SK-N-SH treated with all-trans-retinoic acid at 6 μM for 48 hours (cell line): Measurements from ENCODE around the gene SERPINB12.

Experiments
- ATAC-seq: fragments of 200-7000 bp; cut with Tn5 transposase; 3 replicates; pipeline ENCODE4 v1.9.1; 2020; ENCODE audit warnings: mild to moderate bottlenecking, moderate library complexity
- ARNTL ChIP-seq: fragments of 450-650 bp; formaldehyde crosslinking; IDR thresholded peaks from 2 replicates; pipeline ENCODE4 v1.5.0; 2020; ENCODE audit warnings: low read depth, mild to moderate bottlenecking, moderate library complexity, borderline replicate concordance
- BACH2 ChIP-seq: fragments of 250-450 bp; sonication (Bioruptor Pico); IDR thresholded peaks from 2 replicates; pipeline ENCODE4 v1.9.0; 2021; ENCODE audit warnings: mild to moderate bottlenecking, borderline replicate concordance
- CREB5 ChIP-seq: fragments of 250-450 bp; sonication (Bioruptor Pico); IDR thresholded peaks from 2 replicates; pipeline ENCODE4 v1.5.1; 2020; ENCODE audit warnings: low read depth, mild to moderate bottlenecking, moderate library complexity
- CSDC2 ChIP-seq: fragments of 250-450 bp; sonication (Bioruptor Pico); IDR thresholded peaks from 2 replicates; pipeline ENCODE4 v1.5.0; 2020; ENCODE audit warnings: mild to moderate bottlenecking, moderate library complexity
- ESRRG ChIP-seq: fragments of 250-450 bp; sonication (Bioruptor Pico); IDR thresholded peaks from 2 replicates; pipeline ENCODE4 v1.6.1; 2021; ENCODE audit warnings: mild to moderate bottlenecking
- ISL1 ChIP-seq: fragments of 250-450 bp; sonication (Bioruptor Pico); IDR thresholded peaks from 2 replicates; pipeline ENCODE4 v2.1.2; 2022; ENCODE audit warnings: mild to moderate bottlenecking, moderate library complexity
- OSR1 ChIP-seq: fragments of 250-450 bp; sonication (Bioruptor Pico); IDR thresholded peaks from 2 replicates; pipeline ENCODE4 v1.8.0; 2022; ENCODE audit warnings: moderate library complexity, mild to moderate bottlenecking, inconsistent platforms
- POU6F1 ChIP-seq: fragments of 250-450 bp; sonication (Bioruptor Pico); IDR thresholded peaks from 2 replicates; pipeline ENCODE4 v1.8.0; 2021; ENCODE audit warnings: low read depth, mild to moderate bottlenecking, moderate library complexity, borderline replicate concordance
- PPARA ChIP-seq: fragments of 250-450 bp; sonication (Bioruptor Pico); IDR thresholded peaks from 2 replicates; pipeline ENCODE4 v1.5.0; 2020; ENCODE audit warnings: mild to moderate bottlenecking, borderline replicate concordance
- RARB ChIP-seq: fragments of 250-450 bp; sonication (Bioruptor Pico); IDR thresholded peaks from 2 replicates; pipeline ENCODE4 v1.8.0; 2021; ENCODE audit warnings: mild to moderate bottlenecking, moderate library complexity
- SNAI2 ChIP-seq: fragments of 250-450 bp; sonication (Bioruptor Pico); IDR thresholded peaks from 2 replicates; pipeline ENCODE4 v1.5.0; 2020; ENCODE audit warnings: mild to moderate bottlenecking, moderate library complexity
- TCF4 ChIP-seq: fragments of 250-450 bp; sonication (Bioruptor Pico); IDR thresholded peaks from 2 replicates; pipeline ENCODE4 v1.8.0; 2021; ENCODE audit warnings: mild to moderate bottlenecking, moderate library complexity, borderline replicate concordance
- TOX ChIP-seq: fragments of 250-450 bp; sonication (Bioruptor Pico); IDR thresholded peaks from 2 replicates; pipeline ENCODE4 v1.8.0; 2021; ENCODE audit warnings: mild to moderate bottlenecking, moderate library complexity, borderline replicate concordance
- ZC3H10 ChIP-seq: fragments of 250-450 bp; sonication (Bioruptor Pico); IDR thresholded peaks from 2 replicates; pipeline ENCODE4 v1.5.1; 2021; ENCODE audit warnings: mild to moderate bottlenecking, moderate library complexity
- ZFP3 ChIP-seq: fragments of 250-450 bp; sonication (Bioruptor Pico); IDR thresholded peaks from 2 replicates; pipeline ENCODE4 v1.5.0; 2020; ENCODE audit warnings: mild to moderate bottlenecking, moderate library complexity
- ZFP30 ChIP-seq: fragments of 450-650 bp; formaldehyde crosslinking; IDR thresholded peaks from 2 replicates; pipeline ENCODE4 v1.5.0; 2022; ENCODE audit warnings: mild to moderate bottlenecking, moderate library complexity
- ZNF565 ChIP-seq: fragments of 450-650 bp; formaldehyde crosslinking; conservative IDR thresholded peaks from 2 replicates; pipeline ENCODE4 v1.5.0; 2020; ENCODE audit warnings: low read depth, mild to moderate bottlenecking, moderate library complexity
- ZNF70 ChIP-seq: fragments of 450-650 bp; formaldehyde crosslinking; IDR thresholded peaks from 2 replicates; pipeline ENCODE4 v1.5.0; 2020; ENCODE audit warnings: mild to moderate bottlenecking, moderate library complexity
- ZNF8 ChIP-seq: fragments of 450-650 bp; formaldehyde crosslinking; IDR thresholded peaks from 2 replicates; pipeline ENCODE4 v1.5.0; 2020; ENCODE audit warnings: mild to moderate bottlenecking, moderate library complexity
- TF ChIP-seq, protein P1 (sequence below): fragments of 250-450 bp; sonication (Bioruptor Pico); IDR thresholded peaks from 2 replicates; pipeline ENCODE4 v1.8.0; 2020; ENCODE audit warnings: mild to moderate bottlenecking, moderate library complexity, borderline replicate concordance
- TF ChIP-seq, protein P2 (sequence below): fragments of 250-450 bp; sonication (Bioruptor Pico); IDR thresholded peaks from 2 replicates; pipeline ENCODE4 v1.5.0; 2020; ENCODE audit warnings: mild to moderate bottlenecking, moderate library complexity
- TF ChIP-seq, protein P3 (sequence below): fragments of 250-450 bp; sonication (Bioruptor Pico); IDR thresholded peaks from 2 replicates; pipeline ENCODE4 v1.5.1; 2021; ENCODE audit warnings: mild to moderate bottlenecking, moderate library complexity

Gene SERPINB12

GRCh38 chr18:63567276-63567675 lies 25.1 kb downstream of the SERPINB12 start:
- TF ChIP-seq SNAI2 (CRISPR knock-in tag) (no peak), ARNTL (no peak), TOX (CRISPR knock-in tag) (no peak), ZFP3 (no peak), ZC3H10 (CRISPR knock-in tag) (no peak), CREB5 (CRISPR knock-in tag) (no peak), RARB (CRISPR knock-in tag) (no peak), TCF4 (no peak), ZNF8 (CRISPR knock-in tag) (no peak), BACH2 (CRISPR knock-in tag) (no peak), OSR1 (CRISPR knock-in tag) (no peak), PPARA (no peak), ESRRG (CRISPR knock-in tag) (no peak), ZNF565 (no peak)
- TF ChIP-seq, protein P1, sequence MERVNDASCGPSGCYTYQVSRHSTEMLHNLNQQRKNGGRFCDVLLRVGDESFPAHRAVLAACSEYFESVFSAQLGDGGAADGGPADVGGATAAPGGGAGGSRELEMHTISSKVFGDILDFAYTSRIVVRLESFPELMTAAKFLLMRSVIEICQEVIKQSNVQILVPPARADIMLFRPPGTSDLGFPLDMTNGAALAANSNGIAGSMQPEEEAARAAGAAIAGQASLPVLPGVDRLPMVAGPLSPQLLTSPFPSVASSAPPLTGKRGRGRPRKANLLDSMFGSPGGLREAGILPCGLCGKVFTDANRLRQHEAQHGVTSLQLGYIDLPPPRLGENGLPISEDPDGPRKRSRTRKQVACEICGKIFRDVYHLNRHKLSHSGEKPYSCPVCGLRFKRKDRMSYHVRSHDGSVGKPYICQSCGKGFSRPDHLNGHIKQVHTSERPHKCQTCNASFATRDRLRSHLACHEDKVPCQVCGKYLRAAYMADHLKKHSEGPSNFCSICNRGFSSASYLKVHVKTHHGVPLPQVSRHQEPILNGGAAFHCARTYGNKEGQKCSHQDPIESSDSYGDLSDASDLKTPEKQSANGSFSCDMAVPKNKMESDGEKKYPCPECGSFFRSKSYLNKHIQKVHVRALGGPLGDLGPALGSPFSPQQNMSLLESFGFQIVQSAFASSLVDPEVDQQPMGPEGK (CRISPR knock-in tag), result no peak

DNA sequence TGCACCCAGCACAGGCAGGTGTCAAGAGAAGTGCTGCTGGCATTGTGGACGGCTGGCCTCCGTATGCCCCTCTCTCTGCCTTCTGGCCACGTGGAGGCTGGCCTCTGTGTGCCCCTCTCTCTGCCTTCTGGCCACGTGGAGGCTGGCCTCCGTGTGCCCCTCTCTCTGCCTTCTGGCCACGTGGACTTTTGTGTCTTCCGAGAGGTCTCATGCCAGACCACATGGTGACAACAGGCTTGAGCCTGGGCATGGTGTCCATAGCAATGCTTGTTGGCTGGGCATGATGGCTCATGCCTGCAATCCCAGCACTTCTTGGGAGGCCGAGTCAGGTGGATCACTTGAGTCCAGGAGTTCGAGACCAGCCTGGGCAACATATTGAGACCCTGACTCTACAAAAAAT lies 25.7 kb downstream of the SERPINB12 start:
- ATAC-seq, result no peak
- TF ChIP-seq RARB (CRISPR knock-in tag) (no peak), ZNF565 (no peak), ZNF70 (CRISPR knock-in tag) (no peak), ESRRG (CRISPR knock-in tag) (no peak), ZNF8 (CRISPR knock-in tag) (no peak), SNAI2 (CRISPR knock-in tag) (no peak), TOX (CRISPR knock-in tag) (no peak), POU6F1 (no peak), CREB5 (CRISPR knock-in tag) (no peak), ZC3H10 (CRISPR knock-in tag) (no peak), PPARA (no peak), ZFP30 (no peak), BACH2 (CRISPR knock-in tag) (no peak), OSR1 (CRISPR knock-in tag) (no peak), TCF4 (no peak), ISL1 (CRISPR knock-in tag) (no peak), ZFP3 (no peak), ARNTL (no peak), CSDC2 (CRISPR knock-in tag) (no peak)

More at GRCh38 chr18:63567276-63567675, 25.1 kb downstream of the SERPINB12 start:
- no peak for ATAC-seq

DNA sequence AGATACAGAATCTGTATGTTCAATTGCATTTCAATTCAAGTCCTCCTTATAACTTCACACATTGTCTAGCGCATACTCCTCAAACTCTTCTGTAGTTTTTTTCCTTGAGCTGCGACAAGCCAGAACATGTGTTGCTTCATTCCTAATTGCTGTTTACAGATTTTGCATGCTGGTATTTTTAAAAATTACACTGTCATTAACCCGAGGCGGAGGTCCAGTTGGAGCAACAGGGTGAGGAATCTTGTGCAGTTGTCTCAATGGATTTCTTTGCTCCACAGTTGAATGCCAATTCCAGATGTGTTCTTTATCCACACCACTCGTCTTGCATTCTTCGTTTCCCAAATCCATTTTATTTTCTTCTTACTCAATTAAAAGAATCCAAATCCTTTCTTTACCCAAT lies 28.6 kb downstream of the SERPINB12 start:
- TF ChIP-seq, protein P2, sequence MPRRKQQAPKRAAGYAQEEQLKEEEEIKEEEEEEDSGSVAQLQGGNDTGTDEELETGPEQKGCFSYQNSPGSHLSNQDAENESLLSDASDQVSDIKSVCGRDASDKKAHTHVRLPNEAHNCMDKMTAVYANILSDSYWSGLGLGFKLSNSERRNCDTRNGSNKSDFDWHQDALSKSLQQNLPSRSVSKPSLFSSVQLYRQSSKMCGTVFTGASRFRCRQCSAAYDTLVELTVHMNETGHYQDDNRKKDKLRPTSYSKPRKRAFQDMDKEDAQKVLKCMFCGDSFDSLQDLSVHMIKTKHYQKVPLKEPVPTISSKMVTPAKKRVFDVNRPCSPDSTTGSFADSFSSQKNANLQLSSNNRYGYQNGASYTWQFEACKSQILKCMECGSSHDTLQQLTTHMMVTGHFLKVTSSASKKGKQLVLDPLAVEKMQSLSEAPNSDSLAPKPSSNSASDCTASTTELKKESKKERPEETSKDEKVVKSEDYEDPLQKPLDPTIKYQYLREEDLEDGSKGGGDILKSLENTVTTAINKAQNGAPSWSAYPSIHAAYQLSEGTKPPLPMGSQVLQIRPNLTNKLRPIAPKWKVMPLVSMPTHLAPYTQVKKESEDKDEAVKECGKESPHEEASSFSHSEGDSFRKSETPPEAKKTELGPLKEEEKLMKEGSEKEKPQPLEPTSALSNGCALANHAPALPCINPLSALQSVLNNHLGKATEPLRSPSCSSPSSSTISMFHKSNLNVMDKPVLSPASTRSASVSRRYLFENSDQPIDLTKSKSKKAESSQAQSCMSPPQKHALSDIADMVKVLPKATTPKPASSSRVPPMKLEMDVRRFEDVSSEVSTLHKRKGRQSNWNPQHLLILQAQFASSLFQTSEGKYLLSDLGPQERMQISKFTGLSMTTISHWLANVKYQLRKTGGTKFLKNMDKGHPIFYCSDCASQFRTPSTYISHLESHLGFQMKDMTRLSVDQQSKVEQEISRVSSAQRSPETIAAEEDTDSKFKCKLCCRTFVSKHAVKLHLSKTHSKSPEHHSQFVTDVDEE (CRISPR knock-in tag), result no peak
- TF ChIP-seq, protein P1 (CRISPR knock-in tag), result no peak
- TF ChIP-seq CREB5 (CRISPR knock-in tag) (no peak), BACH2 (CRISPR knock-in tag) (no peak), TOX (CRISPR knock-in tag) (no peak), ZFP30 (no peak), TCF4 (no peak), ZNF8 (CRISPR knock-in tag) (no peak), RARB (CRISPR knock-in tag) (no peak)
- TF ChIP-seq, protein P3, sequence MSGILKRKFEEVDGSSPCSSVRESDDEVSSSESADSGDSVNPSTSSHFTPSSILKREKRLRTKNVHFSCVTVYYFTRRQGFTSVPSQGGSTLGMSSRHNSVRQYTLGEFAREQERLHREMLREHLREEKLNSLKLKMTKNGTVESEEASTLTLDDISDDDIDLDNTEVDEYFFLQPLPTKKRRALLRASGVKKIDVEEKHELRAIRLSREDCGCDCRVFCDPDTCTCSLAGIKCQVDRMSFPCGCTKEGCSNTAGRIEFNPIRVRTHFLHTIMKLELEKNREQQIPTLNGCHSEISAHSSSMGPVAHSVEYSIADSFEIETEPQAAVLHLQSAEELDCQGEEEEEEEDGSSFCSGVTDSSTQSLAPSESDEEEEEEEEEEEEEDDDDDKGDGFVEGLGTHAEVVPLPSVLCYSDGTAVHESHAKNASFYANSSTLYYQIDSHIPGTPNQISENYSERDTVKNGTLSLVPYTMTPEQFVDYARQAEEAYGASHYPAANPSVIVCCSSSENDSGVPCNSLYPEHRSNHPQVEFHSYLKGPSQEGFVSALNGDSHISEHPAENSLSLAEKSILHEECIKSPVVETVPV (CRISPR knock-in tag), result no peak
- ATAC-seq, result no peak
